SK-N-SH (cell line): Measurements from ENCODE around the gene RHBDL3. TPM values are rescaled to one million over a fixed set of nuclear protein-coding genes. Genes with fewer than 3 reads are reported as not detected.

ENCODE experiments used
- CTCF ChIA-PET: fragments of 300-600, 350-600 bp; formaldehyde crosslinking; extraction: SDS; loops from one replicate; lab custom pipeline; 2021; lab: Yijun Ruan, JAX
- POLR2A ChIA-PET: fragments of 350-600 bp; sonication (Branson Sonifier 250); formaldehyde crosslinking; extraction: SDS; loops from one replicate; lab custom pipeline; 2020; ENCODE audit warnings: antibody characterized with exemption, inconsistent platforms; lab: Yijun Ruan, JAX
- DNase-seq: peaks from one replicate; pipeline ENCODE4 v3.0.0; 2012
- H2AFZ ChIP-seq: fragments of 200-600 bp; sonication (generic); 2 replicates; pipeline ENCODE4 v1.8.1; 2016; ENCODE audit warnings: antibody characterized with exemption, mild to moderate bottlenecking, low read depth
- H3F3A ChIP-seq: fragments of 200-600 bp; sonication (generic); replicated peaks from 2 replicates; pipeline ENCODE3; 2016; ENCODE audit warnings: antibody characterized with exemption, mild to moderate bottlenecking; ENCODE audit not compliant: insufficient read depth
- H3K27ac ChIP-seq, 2 experiments: fragments of 200-500 bp in 1 of 2; fragments of 200-600 bp in 1 of 2; sonication (Bioruptor generic) in 1 of 2; sonication (generic), shearing (Covaris generic) in 1 of 2; 2 replicates each; pipeline versions ENCODE4 v1.5.1 to v1.6.1; 2014 to 2016; ENCODE audit warnings: low read depth in 2 of 2, inconsistent platforms in 1 of 2, low read length in 1 of 2, mild to moderate bottlenecking in 1 of 2, mixed read lengths in 1 of 2
- H3K27me3 ChIP-seq: fragments of 200-600 bp; sonication (generic), shearing (Covaris generic); 2 replicates; pipeline ENCODE4 v1.6.1; 2016; ENCODE audit warnings: mixed run types; ENCODE audit not compliant: insufficient read depth
- H3K36me3 ChIP-seq, 2 experiments: fragments of 200-500 bp in 1 of 2; fragments of 200-600 bp in 1 of 2; sonication (Bioruptor generic) in 1 of 2; sonication (generic) in 1 of 2; replicated peaks in 1 of 2; 2 replicates each; pipeline versions ENCODE3 to v1.5.1; 2014 to 2016; ENCODE audit warnings: low read length in 1 of 2, mild to moderate bottlenecking in 1 of 2; ENCODE audit not compliant: insufficient read depth in 2 of 2, control insufficient read depth in 1 of 2
- H3K4me1 ChIP-seq, 2 experiments: fragments of 200-500 bp in 1 of 2; fragments of 200-600 bp in 1 of 2; sonication (Bioruptor generic) in 1 of 2; sonication (generic), shearing (Covaris generic) in 1 of 2; 2 replicates each; pipeline versions ENCODE4 v1.5.1 to v1.6.1; 2014 to 2016; ENCODE audit warnings: low read depth in 1 of 2, low read length in 1 of 2, mixed run types in 1 of 2; ENCODE audit not compliant: insufficient read depth in 2 of 2, control insufficient read depth in 1 of 2
- H3K4me2 ChIP-seq: fragments of 200-600 bp; sonication (generic), shearing (Covaris generic); 2 replicates; pipeline ENCODE4 v1.6.1; 2017; ENCODE audit warnings: mixed run types
- H3K4me3 ChIP-seq, 2 experiments: fragments of 200-500 bp in 1 of 2; fragments of 200-600 bp in 1 of 2; sonication (Bioruptor generic) in 1 of 2; sonication (generic), shearing (Covaris generic) in 1 of 2; 2 replicates each; pipeline versions ENCODE4 v1.5.1 to v1.8.1; 2014 to 2016; ENCODE audit warnings: low read depth in 2 of 2, inconsistent platforms in 1 of 2, low read length in 1 of 2, mild to moderate bottlenecking in 1 of 2, mixed read lengths in 1 of 2, moderate library complexity in 1 of 2
- H3K79me2 ChIP-seq: fragments of 200-600 bp; sonication (generic); 2 replicates; pipeline ENCODE4 v1.8.1; 2017; ENCODE audit warnings: mild to moderate bottlenecking; ENCODE audit not compliant: insufficient read depth
- H3K9ac ChIP-seq: fragments of 200-600 bp; sonication (generic); 2 replicates; pipeline ENCODE4 v1.6.1; 2017; ENCODE audit warnings: mixed run types
- H3K9me2 ChIP-seq: fragments of 200-600 bp; sonication (generic); 2 replicates; pipeline ENCODE4 v1.6.1; 2017; ENCODE audit warnings: mixed run types
- H3K9me3 ChIP-seq: fragments of 200-600 bp; sonication (generic); 2 replicates; pipeline ENCODE4 v1.6.1; 2017; ENCODE audit warnings: mixed run types, mild to moderate bottlenecking, moderate library complexity
- H4K20me1 ChIP-seq: fragments of 200-600 bp; sonication (generic); 2 replicates; pipeline ENCODE4 v1.6.1; 2017; ENCODE audit warnings: mild to moderate bottlenecking, mixed run types; ENCODE audit not compliant: insufficient read depth
- EZH2phosphoT487 ChIP-seq: fragments of 200-600 bp; sonication (generic); IDR thresholded peaks from 2 replicates; pipeline ENCODE4 v1.6.1; 2017; ENCODE audit warnings: low read depth, mixed run types, mild to moderate bottlenecking, antibody characterized with exemption, moderate library complexity, borderline replicate concordance
- FOSL2 ChIP-seq: IDR thresholded peaks from 2 replicates; pipeline ENCODE4 v1.4.0; 2012; ENCODE audit warnings: low read depth, mild to moderate bottlenecking, moderate library complexity, borderline replicate concordance
- GATA2 ChIP-seq: sonication (generic); formaldehyde crosslinking; IDR thresholded peaks from 2 replicates; pipeline ENCODE4 v1.5.0; 2020; ENCODE audit warnings: mild to moderate bottlenecking, missing genetic modification reagents
- JUND ChIP-seq: IDR thresholded peaks from 2 replicates; pipeline ENCODE4 v1.4.0; 2012
- MXI1 ChIP-seq: IDR thresholded peaks from 2 replicates; pipeline ENCODE4 v1.6.1; 2012; ENCODE audit warnings: mild to moderate bottlenecking, low read depth, low read length, improper control_type of control experiment
- NFIC ChIP-seq: IDR thresholded peaks from 2 replicates; pipeline ENCODE4 v1.4.0; 2012; ENCODE audit warnings: borderline replicate concordance
- RCOR1 ChIP-seq: fragments of 150-350 bp; IDR thresholded peaks from 2 replicates; pipeline ENCODE4 v1.6.1; 2017; ENCODE audit warnings: antibody characterized with exemption, low read length
- SMC3 ChIP-seq: IDR thresholded peaks from 2 replicates; pipeline ENCODE4 v1.6.1; 2012; ENCODE audit warnings: low read depth, low read length, improper control_type of control experiment
- USF1 ChIP-seq: IDR thresholded peaks from 2 replicates; pipeline ENCODE4 v1.4.0; 2012; ENCODE audit warnings: low read depth, borderline replicate concordance
- USF2 ChIP-seq: fragments of 150-350 bp; IDR thresholded peaks from 2 replicates; pipeline ENCODE4 v1.6.1; 2017; ENCODE audit warnings: antibody characterized with exemption, low read length, low read depth, borderline replicate concordance
- ZBTB33 ChIP-seq: IDR thresholded peaks from 2 replicates; pipeline ENCODE4 v1.4.0; 2012; ENCODE audit warnings: low read depth, borderline replicate concordance
- WGBS: methylation state at CpG from one replicate; pipeline ENCODE4 v1.1.6; 2017; ENCODE audit warnings: low lambda C conversion rate; 5-methylcytosine and 5-hydroxymethylcytosine counted together
- polyA plus RNA-seq, 3 experiments: library from polyadenylated mRNA; depleted of rRNA; stranded (reverse); fragments of >200 nt; gene quantifications; 2 replicates each; pipeline ENCODE4 v1.2.3, GENCODE V29; 2012

RHBDL3 gene
- polyA plus RNA-seq, 1 of the 3 experiments (the other 2 are of a cell fraction): 0.72 TPM

- no peak for DNase-seq
- Histone ChIP-seq H3F3A (peaks cover 22% of the 10 kb centered on the region), H3K4me1 (peaks cover 0 to 6% of the 10 kb centered on the region in 2 experiments; a peak in 1 of 4 replicates), H3K36me3 (peaks cover 29 to 33% of the 10 kb centered on the region in 2 experiments), H3K9me3 (no peaks in the 10 kb centered on the region), H3K4me2 (no peak overlapping the region), H2AFZ (no peak overlapping the region), H4K20me1 (no peaks in the 10 kb centered on the region), H3K4me3 (no peak overlapping the region), H3K27me3 (no peaks in the 10 kb centered on the region), H3K9ac (no peak overlapping the region), H3K79me2 (no peaks in the 10 kb centered on the region), H3K27ac (no peak overlapping the region), H3K9me2 (no peaks in the 10 kb centered on the region)
- no peak for TF ChIP-seq JUND
- TF ChIP-seq FOSL2: no peak
- no peak for TF ChIP-seq SMC3
- no peak for TF ChIP-seq EZH2phosphoT487
- no peak for TF ChIP-seq MXI1
- TF ChIP-seq NFIC: peak; percentile 36
- POLR2A ChIA-PET: no interaction called here
- 100% methylated on average over 2 of the region's 2 CpGs for WGBS
- CTCF ChIA-PET: interaction anchor here (1.4 to 4.1 kb wide), 2 partner anchors 14 to 79 kb away, joined by 5 to 16 read pairs; no protein-coding TSS in a partner anchor
Measured at GRCh38 chr17:32333187-32333586, 67.6 kb downstream of the RHBDL3 start.

GRCh38 chr17:32335046-32335445, 69.4 kb downstream of the RHBDL3 start:
- ChIA-PET POLR2A (interaction anchor here (1.0 kb wide), 1 partner anchor 16 kb away, joined by 4 read pairs; no protein-coding TSS in a partner anchor), CTCF (interaction anchor here (1.2 to 4.1 kb wide), 3 partner anchors 10 to 127 kb away, joined by 3 to 16 read pairs (median 4); no protein-coding TSS in a partner anchor)
- Histone ChIP-seq H3K9ac (no peak overlapping the region), H3K36me3 (peaks cover 34 to 35% of the 10 kb centered on the region in 2 experiments), H3K27me3 (no peaks in the 10 kb centered on the region), H3K9me3 (no peaks in the 10 kb centered on the region), H4K20me1 (no peaks in the 10 kb centered on the region), H2AFZ (no peak overlapping the region), H3K79me2 (no peaks in the 10 kb centered on the region), H3K9me2 (no peaks in the 10 kb centered on the region), H3K4me1 (peaks cover 0 to 6% of the 10 kb centered on the region in 2 experiments; a peak in 1 of 4 replicates), H3K4me2 (no peak overlapping the region), H3F3A (peaks cover 27% of the 10 kb centered on the region), H3K27ac (no peak overlapping the region; a peak in 1 of 4 replicates), H3K4me3 (no peak overlapping the region)
- no peak for DNase-seq
- TF ChIP-seq GATA2 (CRISPR knock-in tag) (no peak), ZBTB33 (no peak), RCOR1 (no peak), SMC3 (no peak), USF2 (no peak), NFIC (no peak), USF1 (no peak)
